Measurements from ENCODE around the gene NAT9.

NAT9 gene

GRCh38 chr17:74805591-74805991 is 29.4 kb upstream of the NAT9 start:
- no peak for DNase-seq

DNA sequence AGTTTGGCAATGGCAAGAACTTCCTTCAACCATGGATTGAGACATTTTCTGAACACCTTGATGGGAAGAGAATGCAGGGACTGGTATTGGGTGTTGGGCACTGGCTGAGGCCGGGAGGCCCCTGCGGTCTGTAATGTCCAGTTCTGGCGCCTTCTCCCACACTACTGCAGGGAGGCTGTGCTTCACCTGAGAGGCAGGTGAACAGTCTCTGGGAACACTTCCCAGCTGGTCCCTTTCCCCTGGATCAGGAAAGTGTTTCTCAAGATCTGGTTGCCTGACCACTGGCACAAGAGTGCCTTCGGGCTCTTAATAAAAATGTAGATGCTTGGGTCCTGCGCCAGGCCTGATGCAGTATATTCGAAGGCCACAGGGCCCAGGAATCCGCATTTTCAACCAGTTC is 28.5 kb upstream of the NAT9 start:
- no peak for DNase-seq

DNA sequence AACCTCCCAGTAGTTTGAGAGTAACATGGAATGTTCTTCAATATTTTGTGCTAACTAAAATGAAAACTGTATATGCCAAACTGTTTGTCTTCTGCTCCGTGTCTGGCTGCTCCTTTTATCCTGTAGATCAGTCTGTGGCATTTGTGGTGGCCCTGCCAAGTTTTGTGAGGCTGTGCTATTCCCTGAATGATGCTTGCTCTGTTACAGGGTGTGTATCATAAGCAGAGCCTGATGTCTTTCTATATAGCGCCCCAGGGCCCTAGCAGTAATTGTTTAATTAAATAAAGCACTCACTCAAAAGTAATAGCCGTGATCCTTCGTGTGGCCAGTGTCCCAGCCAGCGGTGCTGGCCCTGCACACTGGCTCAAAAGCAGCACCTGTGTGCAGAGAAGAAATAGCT is 27.8 kb upstream of the NAT9 start:
- DNase-seq, result no peak

DNA sequence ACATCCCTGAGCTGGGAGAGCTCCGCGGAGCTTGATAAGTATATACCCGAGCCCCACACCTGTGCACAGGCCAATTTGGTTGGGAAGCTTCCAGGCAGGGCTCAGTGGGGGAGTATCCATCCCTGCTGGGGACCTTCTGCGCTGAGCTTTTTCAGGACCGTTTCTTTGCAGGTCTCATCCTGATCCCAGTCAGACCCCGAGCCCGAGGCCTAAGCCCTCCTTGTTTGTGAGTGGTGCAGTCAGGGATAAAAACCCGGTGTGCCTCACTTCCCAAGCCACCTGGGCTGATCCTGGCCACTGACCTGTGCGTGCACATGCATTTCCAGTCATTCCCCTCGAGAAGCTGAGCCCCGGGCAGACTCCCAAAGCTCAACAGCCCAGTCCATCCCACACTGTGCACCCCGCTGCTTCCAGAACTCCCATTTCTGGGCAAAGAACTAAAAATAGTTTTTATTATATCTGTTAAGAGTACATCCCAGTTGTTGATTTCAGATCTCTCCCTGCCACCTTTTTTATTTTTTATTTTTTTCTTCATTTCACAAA is 27.3 kb upstream of the NAT9 start:
- DNase-seq, result no peak

GRCh38 chr17:74801896-74802295 is 25.8 kb upstream of the NAT9 start:
- DNase-seq, result no peak

GRCh38 chr17:74800531-74800930 is 24.4 kb upstream of the NAT9 start:
- DNase-seq, result no peak

DNA sequence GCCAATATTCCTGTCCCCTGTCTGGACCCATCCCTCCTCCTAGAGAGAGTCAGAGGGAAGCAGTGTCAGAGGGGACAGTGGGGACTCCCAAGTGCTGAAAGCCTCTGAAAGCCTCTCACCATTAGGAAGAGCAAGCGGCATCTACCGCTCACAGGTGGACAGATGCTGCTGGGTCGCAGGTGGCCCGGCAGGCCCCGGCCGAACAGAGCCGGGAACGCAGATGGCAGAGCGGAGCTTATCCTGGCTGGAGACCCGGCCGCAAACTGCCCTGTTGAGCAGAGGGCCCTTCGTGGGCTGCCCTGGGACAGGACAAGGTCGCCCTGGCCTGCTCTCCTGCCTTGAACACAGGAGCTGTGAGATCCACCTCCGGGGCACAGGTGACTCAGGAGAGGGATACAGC is 23.0 kb upstream of the NAT9 start:
- DNase-seq, result no peak

- DNase-seq, result no peak
Measured at GRCh38 chr17:74798239-74798707, 22.1 kb upstream of the NAT9 start.

- no peak for DNase-seq
Measured at GRCh38 chr17:74797824-74798223, 21.7 kb upstream of the NAT9 start.

DNA sequence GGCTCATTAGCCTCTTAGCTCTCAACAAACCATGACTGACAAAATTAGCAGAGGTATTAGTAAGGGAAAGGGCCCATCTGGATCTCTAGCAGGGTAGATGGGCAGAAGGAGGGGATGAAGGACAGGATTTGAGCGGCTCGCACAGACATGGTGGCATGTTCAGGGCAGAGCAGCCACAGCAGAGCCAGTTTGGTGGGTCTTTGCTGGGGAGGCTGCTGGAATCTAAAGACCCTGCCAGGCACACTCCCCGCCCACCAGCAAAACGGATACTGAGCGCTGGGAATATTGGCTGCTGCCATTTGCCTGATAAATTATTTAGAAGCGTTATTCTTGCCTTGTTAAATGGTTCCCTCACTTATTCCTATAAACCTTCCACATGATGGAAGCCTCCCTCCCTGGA is 20.7 kb upstream of the NAT9 start:
- no peak for DNase-seq

DNA sequence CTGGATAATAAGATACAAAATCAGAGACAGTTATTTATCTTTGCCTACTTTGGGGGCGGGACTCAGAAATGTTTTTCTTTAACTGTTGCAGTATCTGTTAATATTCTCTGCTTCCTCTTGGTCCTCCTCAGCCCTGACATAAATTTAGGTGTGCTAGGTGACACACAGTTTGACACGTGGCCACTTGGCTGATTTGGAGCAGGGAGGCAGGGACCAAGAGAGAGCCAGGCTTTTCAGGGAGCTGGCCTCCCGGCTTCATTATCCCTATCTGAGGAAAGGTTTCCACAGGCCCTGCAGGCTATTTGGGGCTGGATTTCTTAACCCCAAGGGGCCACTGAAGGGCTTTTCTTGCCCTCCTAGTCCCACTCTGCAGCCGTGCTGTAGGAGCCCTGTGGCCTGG is 20.1 kb upstream of the NAT9 start:
- DNase-seq, result no peak

DNA sequence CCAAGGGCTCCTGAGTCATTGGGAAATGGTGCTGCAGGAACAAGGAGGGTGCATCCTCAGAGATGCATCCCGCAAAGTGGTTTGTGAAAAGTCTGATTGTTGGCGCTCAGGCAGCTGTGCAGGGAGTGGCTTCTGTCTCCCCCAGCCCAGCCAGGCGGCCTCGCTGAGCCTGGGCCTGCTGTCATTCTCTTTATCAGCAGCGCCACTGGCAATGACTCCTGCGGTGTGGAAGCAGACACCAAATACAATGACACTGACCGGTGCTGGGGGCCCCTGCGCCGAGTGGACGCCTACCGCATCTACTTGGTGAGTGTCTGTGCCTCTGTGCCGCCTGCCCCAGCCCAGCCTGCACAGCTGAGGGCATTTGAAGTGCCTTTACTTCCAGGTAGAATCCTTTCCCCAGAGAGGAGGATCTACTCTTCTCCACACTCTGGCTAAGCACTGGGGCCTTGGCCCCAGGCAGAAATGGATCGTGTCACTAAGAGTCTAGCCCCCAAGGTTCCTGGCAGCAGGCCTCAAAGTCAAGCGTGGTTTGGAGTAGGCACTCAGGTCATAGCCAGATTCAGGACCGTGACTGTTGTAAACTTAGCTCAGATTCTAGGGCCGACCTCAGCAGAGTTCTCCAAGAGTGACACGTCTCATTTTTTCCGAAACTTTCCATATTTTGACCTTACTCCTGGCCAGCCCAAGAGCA is 19.3 kb upstream of the NAT9 start:
- DNase-seq, result no peak

DNA sequence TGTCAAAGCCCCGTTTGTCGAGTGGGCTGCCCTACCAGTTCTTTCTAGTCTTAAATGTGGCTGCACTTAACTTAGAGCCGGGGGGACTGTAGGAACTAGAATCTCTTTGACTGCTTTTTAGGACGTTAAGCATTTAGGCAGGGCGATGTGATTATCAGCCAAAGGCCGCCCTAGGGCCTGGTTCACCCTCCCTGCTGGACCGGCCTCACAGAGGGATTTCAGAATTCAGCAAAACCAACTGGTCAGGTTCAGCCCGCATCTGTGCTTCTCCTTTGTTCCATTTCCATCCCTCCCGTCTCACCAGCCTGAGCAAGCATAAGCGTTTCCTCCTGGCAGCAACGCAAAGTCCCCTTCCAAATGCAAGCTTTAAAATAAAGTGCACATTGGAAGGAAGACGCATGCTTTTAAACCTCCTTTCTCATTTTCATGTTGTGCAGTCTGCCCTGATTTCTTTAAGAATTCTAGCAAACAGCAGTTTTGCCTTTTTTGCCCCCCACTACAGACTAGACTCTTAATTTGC is 16.5 kb upstream of the NAT9 start:
- DNase-seq, result no peak

DNA sequence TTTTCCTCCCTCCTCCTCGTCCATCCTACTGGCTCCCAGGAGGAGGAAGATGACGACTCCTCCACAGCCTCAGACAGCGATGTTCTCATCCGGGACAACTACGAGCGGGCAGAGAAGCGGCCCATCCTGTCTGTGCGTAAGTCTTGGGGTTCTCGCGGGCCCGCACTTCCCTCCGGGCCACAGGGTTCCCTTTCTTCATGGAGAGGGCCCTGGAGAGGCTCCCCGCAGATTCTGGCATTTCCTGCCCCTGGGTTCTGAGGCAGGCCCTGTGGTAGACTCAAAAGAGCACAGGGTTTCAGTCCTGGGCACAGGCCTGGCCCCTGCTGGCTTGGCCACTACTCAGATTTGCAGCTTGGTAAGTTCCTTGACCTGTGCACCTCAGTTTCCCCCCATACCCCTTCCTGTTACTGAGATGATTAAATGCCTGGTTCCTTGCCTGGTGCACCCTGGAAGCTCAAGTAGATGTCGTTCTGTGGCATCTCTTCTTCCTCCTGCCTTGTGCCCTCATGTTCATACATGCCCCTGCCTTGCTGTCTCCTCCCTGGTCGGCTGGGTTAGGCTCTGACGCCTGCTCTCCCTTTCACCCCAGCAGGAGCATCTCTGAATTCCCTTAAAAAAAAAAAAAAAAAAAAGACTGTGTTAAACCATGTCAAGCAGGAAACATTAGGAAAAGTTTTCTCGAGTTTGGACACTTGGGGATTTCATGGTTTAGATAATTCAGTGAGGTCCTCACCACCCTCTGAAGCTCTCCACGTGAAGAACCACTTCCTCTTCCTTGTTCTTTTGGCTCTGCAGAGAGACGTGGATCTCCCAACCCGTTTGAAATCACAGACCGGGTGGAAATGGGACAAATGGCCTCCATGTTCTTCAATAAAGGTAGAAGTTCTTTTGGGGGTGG is 14.3 kb upstream of the NAT9 start:
- no peak for DNase-seq

DNA sequence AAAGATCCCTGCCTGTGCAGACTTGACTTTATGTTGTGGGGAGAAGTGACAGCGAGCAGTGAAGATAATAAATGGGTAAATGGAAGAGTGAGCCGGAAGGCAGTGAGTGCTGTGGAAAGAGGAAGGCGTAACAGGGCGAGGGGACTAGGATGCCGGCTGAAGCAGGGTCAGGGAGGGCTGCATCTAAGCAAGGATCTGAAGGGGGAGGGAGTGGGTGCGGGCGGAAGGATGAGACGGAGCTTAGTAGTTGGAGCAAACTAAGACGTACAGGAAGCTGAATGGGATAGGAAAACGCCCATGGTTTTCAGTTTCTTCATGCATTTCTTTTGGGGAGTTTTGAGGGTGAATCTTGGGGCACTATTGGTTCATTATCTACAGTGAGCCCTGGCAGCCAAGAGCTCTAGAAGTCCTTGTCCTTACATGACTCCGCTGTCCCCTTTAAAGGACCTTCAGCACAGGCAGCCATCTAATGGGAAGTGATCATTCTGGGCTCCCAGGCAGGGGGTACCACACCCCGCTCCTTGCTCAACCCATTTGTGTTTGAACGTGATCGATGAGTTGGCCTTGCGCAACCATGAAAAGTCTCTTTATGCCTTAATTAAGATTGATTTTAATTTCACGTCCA is 10.4 kb upstream of the NAT9 start:
- no peak for DNase-seq

DNA sequence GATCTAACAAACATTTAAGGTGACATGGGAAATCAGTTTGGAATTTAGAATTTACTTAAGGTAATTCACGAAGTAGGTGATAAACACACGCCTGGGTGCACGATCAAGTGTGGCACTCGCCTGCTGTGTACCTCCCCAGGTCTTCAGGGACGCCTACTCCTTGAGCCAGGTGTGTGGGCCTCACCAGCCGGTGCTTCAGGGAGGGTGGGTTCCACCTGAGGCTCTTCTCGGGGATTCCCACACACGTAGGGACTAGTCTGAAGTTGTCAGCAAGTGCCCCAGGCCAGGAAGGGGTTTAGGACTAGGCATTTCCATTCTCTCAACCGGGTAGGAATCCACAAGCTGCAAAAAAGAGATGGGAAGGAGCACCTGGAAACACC is 9.8 kb upstream of the NAT9 start:
- DNase-seq, result no peak

GRCh38 chr17:74785096-74785980 is 9.2 kb upstream of the NAT9 start:
- DNase-seq, result no peak

- DNase-seq, result no peak
Measured at GRCh38 chr17:74784125-74784810, 8.1 kb upstream of the NAT9 start.

DNA sequence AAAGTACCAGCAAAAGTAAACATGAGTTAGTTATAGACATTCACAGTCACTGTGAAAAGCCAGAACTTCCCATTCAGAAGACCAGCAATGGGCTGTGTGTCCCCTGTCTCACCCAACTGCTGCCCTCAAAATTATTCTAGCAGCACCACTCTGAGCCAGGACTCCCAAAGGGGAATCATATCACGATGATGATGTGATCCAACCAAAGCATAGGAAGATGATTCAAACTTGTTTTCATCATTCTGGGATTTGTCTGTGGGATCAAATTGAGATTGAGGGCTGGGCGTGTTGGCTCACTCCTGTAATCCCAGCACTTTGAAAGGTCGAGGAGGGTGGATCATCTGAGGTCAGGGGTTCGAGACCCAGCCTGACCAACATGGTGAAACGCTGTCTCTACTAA is 6.4 kb upstream of the NAT9 start:
- no peak for DNase-seq

GRCh38 chr17:74780443-74781238 is 4.5 kb upstream of the NAT9 start:
- no peak for DNase-seq

GRCh38 chr17:74779948-74780400 is 3.8 kb upstream of the NAT9 start:
- DNase-seq, result peak; percentile 41

Measured in activated CD4-positive, CD25-positive, alpha-beta regulatory T cell treated with anti-CD3 and anti-CD28 coated beads, Interleukin-2, amount 50 U/mL, for 72 hours (primary cell).